PFSK-1 (cell line): ENCODE data around the gene PIGC.

Experiments used
- POLR2AphosphoS5 ChIP-seq: IDR thresholded peaks from 2 replicates; pipeline ENCODE4 v1.6.1; 2012; ENCODE audit warnings: low read depth, mild to moderate bottlenecking, control low read depth, low read length, moderate library complexity
- REST ChIP-seq, 2 experiments: IDR thresholded peaks; 2 replicates each; pipeline versions ENCODE4 v1.6.1 to v1.8.0; 2011 to 2012; ENCODE audit warnings: low read depth in 2 of 2, low read length in 2 of 2, control low read depth in 1 of 2, inconsistent platforms in 1 of 2, mild to moderate bottlenecking in 1 of 2, moderate library complexity in 1 of 2; ENCODE audit not compliant: insufficient read depth in 1 of 2
- SIN3A ChIP-seq: IDR thresholded peaks from 2 replicates; pipeline ENCODE4 v1.6.1; 2012; ENCODE audit warnings: mild to moderate bottlenecking, low read length, moderate library complexity, borderline replicate concordance; ENCODE audit not compliant: insufficient read depth
- TAF1 ChIP-seq: IDR thresholded peaks from 2 replicates; pipeline ENCODE4 v1.6.1; 2012; ENCODE audit warnings: low read length, control low read depth, borderline replicate concordance; ENCODE audit not compliant: insufficient read depth

GRCh38 chr1:172410027-172410426 lies 33.8 kb downstream of the PIGC start:
- TF ChIP-seq POLR2AphosphoS5 (no peak), REST (IDR thresholded peaks at IDR 0.05; ENCODE audit: insufficient read depth in 1 of 2, low read depth in 2 of 2, low read length in 2 of 2) (no peak), TAF1 (no peak), SIN3A (no peak)
